Effector CD4-positive, alpha-beta T cell (primary cell): ENCODE measurements around the gene CNTNAP5.

ENCODE experiments used
- DNase-seq: peaks from one replicate; pipeline ENCODE4 v3.0.0-alpha.2; 2020

The CNTNAP5 gene

GRCh38 chr2:124159166-124159565, 134.1 kb downstream of the CNTNAP5 start:
- DNase-seq, result no peak

GRCh38 chr2:124161542-124161941, 136.5 kb downstream of the CNTNAP5 start:
- DNase-seq, result no peak

GRCh38 chr2:124162256-124162655, 137.2 kb downstream of the CNTNAP5 start:
- DNase-seq, result no peak

GRCh38 chr2:124163840-124164239, 138.8 kb downstream of the CNTNAP5 start:
- DNase-seq, result no peak

GRCh38 chr2:124165698-124166097, 140.6 kb downstream of the CNTNAP5 start:
- DNase-seq, result no peak

- DNase-seq, result no peak
Observed at GRCh38 chr2:124171472-124172063, 146.5 kb downstream of the CNTNAP5 start.

- DNase-seq, result no peak
Observed at GRCh38 chr2:124178719-124179118, 153.6 kb downstream of the CNTNAP5 start.

GRCh38 chr2:124180635-124181034, 155.5 kb downstream of the CNTNAP5 start:
- no peak for DNase-seq

- DNase-seq, result no peak
Observed at GRCh38 chr2:124186801-124187200, 161.7 kb downstream of the CNTNAP5 start.

- DNase-seq, result no peak
Observed at GRCh38 chr2:124187948-124188347, 162.9 kb downstream of the CNTNAP5 start.

GRCh38 chr2:124193706-124194105, 168.6 kb downstream of the CNTNAP5 start:
- no peak for DNase-seq

GRCh38 chr2:124201713-124202112, 176.6 kb downstream of the CNTNAP5 start:
- no peak for DNase-seq

GRCh38 chr2:124209441-124209840, 184.4 kb downstream of the CNTNAP5 start:
- DNase-seq, result no peak

GRCh38 chr2:124211461-124211860, 186.4 kb downstream of the CNTNAP5 start:
- DNase-seq, result no peak

- DNase-seq, result no peak
Observed at GRCh38 chr2:124213977-124214587, 189.0 kb downstream of the CNTNAP5 start.

GRCh38 chr2:124246170-124246569, 221.1 kb downstream of the CNTNAP5 start:
- no peak for DNase-seq

GRCh38 chr2:124248386-124248785, 223.3 kb downstream of the CNTNAP5 start:
- no peak for DNase-seq

- DNase-seq, result no peak
Observed at GRCh38 chr2:124250433-124250832, 225.3 kb downstream of the CNTNAP5 start.

GRCh38 chr2:124254621-124255020, 229.5 kb downstream of the CNTNAP5 start:
- DNase-seq, result no peak

- no peak for DNase-seq
Observed at GRCh38 chr2:124257120-124257519, 232.0 kb downstream of the CNTNAP5 start.

GRCh38 chr2:124258140-124258880, 233.2 kb downstream of the CNTNAP5 start:
- DNase-seq, result no peak

- no peak for DNase-seq
Observed at GRCh38 chr2:124261456-124261855, 236.4 kb downstream of the CNTNAP5 start.

- no peak for DNase-seq
Observed at GRCh38 chr2:124264551-124265091, 239.5 kb downstream of the CNTNAP5 start.

- no peak for DNase-seq
Observed at GRCh38 chr2:124267794-124268193, 242.7 kb downstream of the CNTNAP5 start.
